Activated CD4-positive, alpha-beta T cell treated with anti-CD3 and anti-CD28 coated beads, Interleukin-2, Interleukin-4, amounts not matched to agents 100 ng/mL and 50 ng/mL, durations not matched to agents 16 hours and 8 hours (primary cell): ENCODE data around the gene SYNE3.

Experiments
- DNase-seq: peaks from one replicate; pipeline ENCODE4 v3.0.0-alpha.2; 2020; ENCODE audit warnings: low spot score

The SYNE3 gene

GRCh38 chr14:95489214-95490137, 27.0 kb downstream of the SYNE3 start:
- no peak for DNase-seq

GRCh38 chr14:95488376-95489213, 27.9 kb downstream of the SYNE3 start:
- DNase-seq: no peak

- no peak for DNase-seq
Measured at GRCh38 chr14:95487669-95488084, 28.8 kb downstream of the SYNE3 start.

GRCh38 chr14:95486875-95487668, 29.4 kb downstream of the SYNE3 start:
- no peak for DNase-seq

- no peak for DNase-seq
Measured at GRCh38 chr14:95485222-95485819, 31.1 kb downstream of the SYNE3 start.

GRCh38 chr14:95484296-95484695, 32.2 kb downstream of the SYNE3 start:
- DNase-seq: no peak

- no peak for DNase-seq
Measured at GRCh38 chr14:95483309-95484165, 32.9 kb downstream of the SYNE3 start.

GRCh38 chr14:95482627-95483308, 33.7 kb downstream of the SYNE3 start:
- DNase-seq: no peak

- no peak for DNase-seq
Measured at GRCh38 chr14:95481391-95482022, 34.9 kb downstream of the SYNE3 start.

- no peak for DNase-seq
Measured at GRCh38 chr14:95480887-95481226, 35.6 kb downstream of the SYNE3 start.

GRCh38 chr14:95480109-95480886, 36.2 kb downstream of the SYNE3 start:
- peak; percentile 62 for DNase-seq

- no peak for DNase-seq
Measured at GRCh38 chr14:95479494-95479893, 37.0 kb downstream of the SYNE3 start.

GRCh38 chr14:95478818-95479217, 37.6 kb downstream of the SYNE3 start:
- no peak for DNase-seq

GRCh38 chr14:95478309-95478708, 38.1 kb downstream of the SYNE3 start:
- no peak for DNase-seq

GRCh38 chr14:95477411-95478269, 38.8 kb downstream of the SYNE3 start:
- DNase-seq: no peak

- no peak for DNase-seq
Measured at GRCh38 chr14:95476747-95477146, 39.7 kb downstream of the SYNE3 start.

GRCh38 chr14:95475540-95476240, 40.8 kb downstream of the SYNE3 start:
- no peak for DNase-seq
